22Rv1 (cell line): ENCODE data around the gene ADIPOR2.

Experiments used
- H3K27ac ChIP-seq: fragments of 450-650 bp; 2 replicates; pipeline ENCODE4 v1.5.1; 2017
- ZFX ChIP-seq: fragments of 450-650 bp; IDR thresholded peaks from 2 replicates; pipeline ENCODE4 v1.6.1; 2017; ENCODE audit warnings: antibody characterized with exemption, borderline replicate concordance
- TF ChIP-seq, protein P1 (sequence below): fragments of 450-650 bp; IDR thresholded peaks from 2 replicates; pipeline ENCODE4 v1.5.1; 2017; ENCODE audit warnings: mild to moderate bottlenecking

The ADIPOR2 gene

DNA sequence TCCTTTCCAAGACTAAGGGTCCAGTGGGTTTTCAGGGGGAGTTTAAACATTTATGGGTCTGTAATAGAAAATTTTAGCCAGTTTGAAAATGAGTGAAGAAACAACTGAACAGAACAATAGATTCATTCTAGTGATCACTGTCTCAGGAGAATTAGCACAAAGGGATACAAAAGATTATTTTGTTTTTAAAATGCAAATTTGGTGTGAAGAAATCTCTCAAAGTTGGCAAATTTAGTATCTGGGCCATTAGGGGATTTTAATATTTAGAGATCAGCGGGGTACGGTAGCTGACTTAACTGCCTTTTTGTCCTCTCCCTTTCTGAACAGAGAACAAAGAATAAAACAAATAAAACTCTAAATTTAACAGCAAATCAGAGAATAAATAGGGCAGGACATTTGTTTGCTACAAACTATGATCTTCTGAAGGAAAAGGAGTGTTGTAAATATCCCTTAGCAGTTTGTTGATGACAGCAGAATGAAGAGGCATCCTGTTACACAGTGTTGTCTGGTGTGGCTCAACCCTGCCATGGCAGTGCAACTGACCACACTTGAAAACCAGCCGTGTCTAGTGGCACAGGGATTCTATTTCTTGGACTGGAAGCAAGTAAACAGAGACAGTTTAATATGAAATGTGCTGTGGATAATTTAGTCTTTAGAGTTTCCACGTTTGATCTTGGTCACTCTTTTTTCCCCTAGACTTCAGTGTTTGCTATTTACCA, 83.2 kb downstream of the ADIPOR2 start:
- H3K27ac ChIP-seq, result no peak overlapping the region
- TF ChIP-seq ZFX, result no peak
- TF ChIP-seq, protein P1, sequence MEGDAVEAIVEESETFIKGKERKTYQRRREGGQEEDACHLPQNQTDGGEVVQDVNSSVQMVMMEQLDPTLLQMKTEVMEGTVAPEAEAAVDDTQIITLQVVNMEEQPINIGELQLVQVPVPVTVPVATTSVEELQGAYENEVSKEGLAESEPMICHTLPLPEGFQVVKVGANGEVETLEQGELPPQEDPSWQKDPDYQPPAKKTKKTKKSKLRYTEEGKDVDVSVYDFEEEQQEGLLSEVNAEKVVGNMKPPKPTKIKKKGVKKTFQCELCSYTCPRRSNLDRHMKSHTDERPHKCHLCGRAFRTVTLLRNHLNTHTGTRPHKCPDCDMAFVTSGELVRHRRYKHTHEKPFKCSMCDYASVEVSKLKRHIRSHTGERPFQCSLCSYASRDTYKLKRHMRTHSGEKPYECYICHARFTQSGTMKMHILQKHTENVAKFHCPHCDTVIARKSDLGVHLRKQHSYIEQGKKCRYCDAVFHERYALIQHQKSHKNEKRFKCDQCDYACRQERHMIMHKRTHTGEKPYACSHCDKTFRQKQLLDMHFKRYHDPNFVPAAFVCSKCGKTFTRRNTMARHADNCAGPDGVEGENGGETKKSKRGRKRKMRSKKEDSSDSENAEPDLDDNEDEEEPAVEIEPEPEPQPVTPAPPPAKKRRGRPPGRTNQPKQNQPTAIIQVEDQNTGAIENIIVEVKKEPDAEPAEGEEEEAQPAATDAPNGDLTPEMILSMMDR, result no peak

GRCh38 chr12:1776170-1776921, 85.5 kb downstream of the ADIPOR2 start:
- TF ChIP-seq, protein P1, result no peak
- no peak for TF ChIP-seq ZFX
- H3K27ac ChIP-seq, result no peak overlapping the region

GRCh38 chr12:1777798-1778197, 86.9 kb downstream of the ADIPOR2 start:
- TF ChIP-seq, protein P1, result no peak
- no peak for TF ChIP-seq ZFX
- H3K27ac ChIP-seq, result no peak overlapping the region

- H3K27ac ChIP-seq, result no peak overlapping the region
- TF ChIP-seq ZFX, result no peak
- TF ChIP-seq, protein P1, result no peak
Measured at GRCh38 chr12:1778911-1779310, 88.0 kb downstream of the ADIPOR2 start.

DNA sequence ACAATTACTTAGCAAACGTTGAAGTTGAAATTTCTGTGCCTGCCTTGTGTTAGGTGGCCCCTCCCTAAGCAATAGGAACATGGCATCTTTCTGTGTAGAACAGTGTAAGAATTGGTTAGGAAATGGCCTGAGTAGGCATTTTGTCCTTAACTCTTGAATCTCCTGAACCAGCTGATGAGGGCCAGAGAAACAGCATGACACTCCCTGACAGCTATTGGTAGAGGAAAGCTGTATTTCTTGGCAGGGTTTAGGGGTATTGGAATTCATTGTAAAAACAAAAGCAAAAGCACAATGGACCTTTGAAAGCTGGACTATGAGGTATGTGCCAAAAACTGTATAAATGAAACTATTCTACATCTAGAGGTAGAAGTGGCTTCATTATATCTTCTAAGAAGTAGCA, 88.9 kb downstream of the ADIPOR2 start:
- TF ChIP-seq, protein P1, result no peak
- TF ChIP-seq ZFX, result no peak
- H3K27ac ChIP-seq, result no peak overlapping the region

GRCh38 chr12:1781772-1782171, 90.9 kb downstream of the ADIPOR2 start:
- H3K27ac ChIP-seq, result no peak overlapping the region
- no peak for TF ChIP-seq ZFX
- TF ChIP-seq, protein P1, result no peak

DNA sequence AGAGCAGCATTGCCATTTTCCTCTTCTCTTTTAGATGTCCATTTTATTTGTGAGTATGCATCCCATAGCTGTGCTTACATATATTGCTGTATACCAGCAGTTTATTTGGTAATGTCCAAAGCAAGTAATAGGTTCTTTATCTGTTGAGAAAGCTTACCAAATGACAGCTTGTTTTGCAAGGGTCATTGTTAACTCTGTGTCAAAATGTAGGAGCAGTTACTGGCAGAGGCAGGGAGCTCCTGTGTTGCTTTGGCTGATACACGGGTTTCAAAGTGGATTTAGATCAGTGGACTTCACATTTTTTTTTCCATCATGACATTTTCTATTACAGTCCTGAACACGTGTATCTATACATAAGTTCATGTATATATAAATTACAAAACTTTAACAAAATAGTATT, 91.3 kb downstream of the ADIPOR2 start:
- H3K27ac ChIP-seq, result no peak overlapping the region

More for the DNA sequence above, 91.3 kb downstream of the ADIPOR2 start:
- TF ChIP-seq ZFX, result no peak
- TF ChIP-seq, protein P1, result no peak
